K562 (cell line): Measurements from ENCODE around the gene SLCO3A1. TPM values are rescaled to one million over a fixed set of nuclear protein-coding genes. Genes with fewer than 3 reads are reported as not detected.

ENCODE experiments used
- ATAC-seq: fragments of 200-7000 bp; cut with Tn5 transposase; 3 replicates; pipeline ENCODE4 v1.9.1; 2020; ENCODE audit warnings: moderate library complexity
- BruUV-seq: library from RNA; stranded (reverse); fragments of 400-500 nt; replicated peaks from 2 replicates; lab custom pipeline; 2021; lab: Mats Ljungman, UMichigan
- CTCF ChIA-PET: fragments of 300-600 bp; formaldehyde crosslinking; extraction: SDS; loops from one replicate; lab custom pipeline; 2021; ENCODE audit warnings: low intra/inter-chr PET ratio; lab: Yijun Ruan, JAX
- POLR2A ChIA-PET: fragments of 300-600, 350-650 bp; sonication (Branson Sonifier 250); formaldehyde crosslinking; extraction: SDS; loops from one replicate; lab custom pipeline; 2021; ENCODE audit warnings: antibody characterized with exemption, inconsistent platforms; lab: Yijun Ruan, JAX
- DNase-seq, 4 experiments: peaks; one replicate each; pipeline versions ENCODE4 v3.0.0 to v3.0.0-alpha.2; 2011 to 2018; ENCODE audit warnings: low spot score in 3 of 4, mixed read lengths in 3 of 4; ENCODE audit errors: extremely low read depth in 1 of 4
- FAIRE-seq: peaks from 2 replicates; lab custom pipeline; 2011; peaks lifted over from hg19 to GRCh38; lab: Jason Lieb, UNC
- H2AFZ ChIP-seq: 2 replicates; pipeline ENCODE4 v1.6.0; 2011; ENCODE audit warnings: low read depth, low read length, control low read depth, inconsistent platforms
- H3K27ac ChIP-seq: fragments of 200-600 bp; 3 replicates; pipeline ENCODE4 v1.8.0; 2011; ENCODE audit warnings: low read depth, mild to moderate bottlenecking, control low read depth, inconsistent platforms, low read length, moderate library complexity, mixed read lengths; ENCODE audit errors: extremely low read depth
- H3K27me3 ChIP-seq, 2 experiments: fragments of 300-600 bp in 1 of 2; 2 replicates in 1 of 2; 3 replicates in 1 of 2; pipeline versions ENCODE4 v1.6.0 to v1.8.0; 2011; ENCODE audit warnings: inconsistent platforms in 2 of 2, low read length in 2 of 2, mild to moderate bottlenecking in 1 of 2, mixed read lengths in 1 of 2, moderate library complexity in 1 of 2; ENCODE audit not compliant: control insufficient read depth in 2 of 2, insufficient read depth in 2 of 2
- H3K36me3 ChIP-seq: fragments of 300-600 bp; 3 replicates; pipeline ENCODE4 v1.8.0; 2011; ENCODE audit warnings: mild to moderate bottlenecking, low read length, inconsistent platforms; ENCODE audit not compliant: control insufficient read depth, insufficient read depth
- H3K4me1 ChIP-seq, 2 experiments: fragments of 200-600 bp in 1 of 2; replicated peaks in 1 of 2; 2 replicates in 1 of 2; 3 replicates in 1 of 2; pipeline versions ENCODE4 v1.5.1 to v1.8.0; 2011; ENCODE audit warnings: inconsistent platforms in 2 of 2, low read length in 2 of 2, mild to moderate bottlenecking in 1 of 2, mixed read lengths in 1 of 2, moderate library complexity in 1 of 2; ENCODE audit not compliant: control insufficient read depth in 2 of 2, insufficient read depth in 2 of 2
- H3K4me2 ChIP-seq: 2 replicates; pipeline ENCODE4 v1.6.1; 2011; ENCODE audit warnings: low read length, control low read depth, inconsistent platforms, mixed read lengths; ENCODE audit not compliant: insufficient read depth
- H3K4me3 ChIP-seq: fragments of 200-600 bp; sonication (generic), shearing (Covaris generic); 2 replicates; pipeline ENCODE4 v1.5.1; 2016; ENCODE audit warnings: control low read depth, inconsistent platforms
- H3K79me2 ChIP-seq: fragments of 200-600 bp; 3 replicates; pipeline ENCODE4 v1.8.0; 2011; ENCODE audit warnings: low read length, inconsistent platforms; ENCODE audit not compliant: control insufficient read depth, insufficient read depth
- H3K9ac ChIP-seq, 2 experiments: 2 replicates each; pipeline versions ENCODE4 v1.6.0 to v1.6.1; 2011; ENCODE audit warnings: low read depth in 2 of 2, low read length in 2 of 2, control low read depth in 1 of 2, inconsistent platforms in 1 of 2, mild to moderate bottlenecking in 1 of 2, mixed read lengths in 1 of 2; ENCODE audit not compliant: insufficient read depth in 1 of 2
- H3K9me1 ChIP-seq: one replicate; pipeline ENCODE4 v1.6.0; 2011; ENCODE audit warnings: inconsistent platforms, mild to moderate bottlenecking, low read length, moderate library complexity; ENCODE audit not compliant: control insufficient read depth, insufficient read depth
- H3K9me3 ChIP-seq: replicated peaks from 2 replicates; pipeline ENCODE4 v1.5.1; 2011; ENCODE audit warnings: low read depth, low read length, inconsistent platforms; ENCODE audit not compliant: control insufficient read depth, insufficient read depth
- H4K20me1 ChIP-seq: replicated peaks from 2 replicates; pipeline ENCODE4 v1.6.1; 2011; ENCODE audit warnings: low read length, inconsistent platforms, mixed read lengths; ENCODE audit not compliant: control insufficient read depth, insufficient read depth
- ATF2 ChIP-seq: sonication (generic); formaldehyde crosslinking; IDR thresholded peaks from 2 replicates; pipeline ENCODE4 v1.8.1; 2022; ENCODE audit warnings: missing genetic modification reagents
- ILF3 ChIP-seq: fragments of 450-650 bp; IDR thresholded peaks from 2 replicates; pipeline ENCODE4 v1.6.1; 2018; ENCODE audit warnings: antibody characterized with exemption, mild to moderate bottlenecking, moderate library complexity, borderline replicate concordance
- MCM2 ChIP-seq: fragments of 450-650 bp; IDR thresholded peaks from 2 replicates; pipeline ENCODE4 v1.6.1; 2017; ENCODE audit warnings: low read depth, mild to moderate bottlenecking
- MCM3 ChIP-seq: fragments of 450-650 bp; IDR thresholded peaks from 2 replicates; pipeline ENCODE4 v1.6.1; 2016
- NR4A1 ChIP-seq, 2 experiments: fragments of 250-450 bp in 1 of 2; fragments of 450-650 bp in 1 of 2; sonication (Bioruptor Pico) in 1 of 2; IDR thresholded peaks; 2 replicates each; pipeline versions ENCODE4 v1.4.0 to v1.6.1; 2016 to 2020; ENCODE audit warnings: mild to moderate bottlenecking in 2 of 2, missing compliant biosample characterization in 1 of 2, missing genetic modification characterization in 1 of 2, moderate library complexity in 1 of 2
- NRF1 ChIP-seq, 2 experiments: fragments of 450-650 bp; IDR thresholded peaks in 1 of 2; conservative IDR thresholded peaks in 1 of 2; 2 replicates each; pipeline ENCODE4 v1.6.1; 2014; ENCODE audit warnings: mild to moderate bottlenecking in 2 of 2
- RBM15 ChIP-seq: fragments of 200-400 bp; formaldehyde crosslinking; IDR thresholded peaks from 2 replicates; pipeline ENCODE4 v1.6.1; 2018; ENCODE audit warnings: mild to moderate bottlenecking, low read length, moderate library complexity; ENCODE audit not compliant: insufficient read depth
- SMAD1 ChIP-seq: fragments of 150-350 bp; IDR thresholded peaks from 2 replicates; pipeline ENCODE4 v1.6.1; 2014; ENCODE audit warnings: low read length, low read depth; ENCODE audit not compliant: partially characterized antibody
- SMAD4 ChIP-seq: fragments of 250-450 bp; sonication (Bioruptor Pico); conservative IDR thresholded peaks from 2 replicates; pipeline ENCODE4 v1.8.0; 2021; ENCODE audit warnings: inconsistent platforms, mild to moderate bottlenecking, moderate library complexity
- SMARCC2 ChIP-seq: fragments of 450-650 bp; IDR thresholded peaks from 2 replicates; pipeline ENCODE4 v1.6.1; 2017; ENCODE audit warnings: antibody characterized with exemption, moderate library complexity, mild to moderate bottlenecking, low read depth
- SRSF9 ChIP-seq: fragments of 200-400 bp; formaldehyde crosslinking; IDR thresholded peaks from 2 replicates; pipeline ENCODE4 v1.6.1; 2017; ENCODE audit warnings: low read depth, low read length, borderline replicate concordance
- ZBTB17 ChIP-seq: fragments of 450-650 bp; formaldehyde crosslinking; IDR thresholded peaks from 2 replicates; pipeline ENCODE4 v1.4.0; 2020; ENCODE audit warnings: mild to moderate bottlenecking
- ZNF232 ChIP-seq: sonication (generic); formaldehyde crosslinking; IDR thresholded peaks from 2 replicates; pipeline ENCODE4 v1.8.0; 2022; ENCODE audit warnings: mild to moderate bottlenecking, missing genetic modification reagents
- ZNF408 ChIP-seq: fragments of 250-450 bp; sonication (Bioruptor Pico); IDR thresholded peaks from 2 replicates; pipeline ENCODE4 v1.4.0; 2020; ENCODE audit warnings: low read depth, mild to moderate bottlenecking, moderate library complexity
- ZNF57 ChIP-seq: fragments of 450-650 bp; formaldehyde crosslinking; IDR thresholded peaks from 2 replicates; pipeline ENCODE4 v1.4.0; 2020; ENCODE audit warnings: mild to moderate bottlenecking, moderate library complexity
- ZNF655 ChIP-seq: fragments of 250-450 bp; sonication (Bioruptor Pico); IDR thresholded peaks from 2 replicates; pipeline ENCODE4 v1.5.0; 2021
- ZSCAN32 ChIP-seq: fragments of 450-650 bp; formaldehyde crosslinking; IDR thresholded peaks from 2 replicates; pipeline ENCODE4 v1.4.0; 2020; ENCODE audit warnings: mild to moderate bottlenecking, moderate library complexity
- WGBS: fragments of 100-300 bp; shearing (Covaris generic); methylation state at CpG from one replicate; pipeline ENCODE4 v1.1.6; 2016; ENCODE audit warnings: low coverage, mixed read lengths; ENCODE audit not compliant: insufficient coverage; ENCODE audit errors: missing lambda C conversion rate; 5-methylcytosine and 5-hydroxymethylcytosine counted together
- in situ Hi-C: fragments of 300-500 bp; cut with MboI; formaldehyde crosslinking; loops from 4 replicates; pipeline ENCODE4 v1.15.0; 2018; ENCODE audit warnings: inconsistent platforms, mixed read lengths
- intact Hi-C: fragments of 100-400 bp; cut with micrococcal nuclease; formaldehyde crosslinking; loops from 2 replicates; pipeline ENCODE4 v1.14.2; 2022
- polyA plus RNA-seq, 8 experiments: library from polyadenylated mRNA; depleted of rRNA in 4 of 8; stranded (reverse) in 5 of 8; unstranded in 3 of 8; fragments of >200 nt; fragmentation: Nextera tagmentation in 2 of 8; fragmentation: Illumina TruSeq in 1 of 8; extraction: Ambion mirVana in 2 of 8; extraction: Trizol in 1 of 8; gene quantifications; 2 replicates each; pipeline versions ENCODE4 v1.2.1 to v1.2.3, GENCODE V29; 2011 to 2014; ENCODE audit warnings: inconsistent platforms in 1 of 8, missing spikeins in 1 of 8
- total RNA-seq, 7 experiments: library from RNA; depleted of rRNA in 6 of 7; stranded (reverse); fragments of >200 nt in 6 of 7; fragmentation: Illumina TruSeq in 2 of 7; extraction: Trizol in 2 of 7; gene quantifications; 2 replicates each; pipeline versions ENCODE4 v1.2.1 to v1.2.3, GENCODE V29; 2011 to 2021; ENCODE audit warnings: low replicate concordance in 1 of 7

Gene SLCO3A1
- total and polyA plus RNA-seq, 9 of the 15 experiments (the other 6 are each of a cell fraction or from before 2014, with no cell fraction given) = 0.01 to 0.84 (median 0.06) TPM; not detected in 3

DNA sequence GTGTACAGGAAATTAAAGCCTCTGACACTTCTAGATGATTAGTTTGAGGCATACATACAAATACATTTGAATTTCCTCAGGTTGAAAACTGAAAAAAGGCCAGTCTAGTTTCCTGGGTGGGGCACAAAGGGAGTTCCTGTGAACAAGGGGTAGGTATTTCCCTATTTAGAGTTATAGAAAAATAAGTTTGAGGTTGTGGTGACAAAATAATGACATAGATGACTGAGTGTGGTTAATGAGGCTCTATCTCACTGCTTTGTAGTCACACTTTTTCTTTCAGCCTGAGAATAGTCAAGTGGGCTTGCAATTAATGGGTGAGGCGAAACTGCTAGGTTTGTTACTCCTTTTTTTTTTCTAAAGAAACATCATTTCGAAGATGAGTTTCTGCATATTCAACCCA, 4.3 kb downstream of the SLCO3A1 start:
- Histone ChIP-seq H4K20me1 (no peaks in the 10 kb centered on the region), H3K4me2 (no peak overlapping the region), H3K36me3 (no peaks in the 10 kb centered on the region), H3K79me2 (no peaks in the 10 kb centered on the region), H2AFZ (no peak overlapping the region), H3K4me3 (no peak overlapping the region), H3K27ac (no peak overlapping the region), H3K27me3 (peaks cover 0 to 18% of the 10 kb centered on the region in 2 experiments; a peak in 3 of 5 replicates), H3K9ac (no peak overlapping the region), H3K9me3 (no peaks in the 10 kb centered on the region), H3K4me1 (peaks cover 0 to 13% of the 10 kb centered on the region in 2 experiments; a peak in 2 of 5 replicates), H3K9me1 (no peaks in the 10 kb centered on the region)
- POLR2A ChIA-PET = no interaction called here
- no TSS peak for BruUV-seq
- TF ChIP-seq RBM15 = no peak
- TF ChIP-seq ZBTB17 (CRISPR knock-in tag) = no peak
- TF ChIP-seq ZNF232 (CRISPR knock-in tag) = no peak
- TF ChIP-seq ZNF655 (CRISPR knock-in tag) = no peak
- no peak for TF ChIP-seq NR4A1 (CRISPR knock-in tag; IDR thresholded peaks at IDR 0.05)
- TF ChIP-seq NR4A1 (tag; IDR thresholded peaks at IDR 0.05) = no peak
- TF ChIP-seq ZSCAN32 = no peak
- TF ChIP-seq ILF3 = no peak
- no peak for TF ChIP-seq MCM3
- TF ChIP-seq NRF1 (conservative IDR thresholded peaks at IDR 0.05 in 1 of 2, IDR thresholded peaks at IDR 0.05 in 1 of 2) = no peak
- TF ChIP-seq ATF2 (CRISPR knock-in tag) = no peak
- no peak for TF ChIP-seq SRSF9
- TF ChIP-seq ZNF408 (CRISPR knock-in tag) = no peak
- no peak for TF ChIP-seq MCM2
- TF ChIP-seq SMARCC2 = no peak
- no peak for TF ChIP-seq SMAD4 (CRISPR knock-in tag)
- TF ChIP-seq ZNF57 = no peak
- TF ChIP-seq SMAD1 = no peak
- no CpG with 5 or more reads among the region's 2 CpGs for WGBS
- no peak for FAIRE-seq
- CTCF ChIA-PET = no interaction called here
- DNase-seq = no peak
- in situ Hi-C loops (no loop called here), intact Hi-C loops (no loop called here)
- no peak for ATAC-seq
